GM18861 (cell line): ENCODE measurements around the gene ATPAF1.

Source experiments
- ATAC-seq: cut with Tn5 transposase; IDR thresholded peaks from one replicate; pipeline ENCODE4 v1.9.1; 2021; ENCODE audit not compliant: unreplicated experiment

ATPAF1 gene

GRCh38 chr1:46594063-46594462, 74.1 kb downstream of the ATPAF1 start:
- ATAC-seq: no peak

DNA sequence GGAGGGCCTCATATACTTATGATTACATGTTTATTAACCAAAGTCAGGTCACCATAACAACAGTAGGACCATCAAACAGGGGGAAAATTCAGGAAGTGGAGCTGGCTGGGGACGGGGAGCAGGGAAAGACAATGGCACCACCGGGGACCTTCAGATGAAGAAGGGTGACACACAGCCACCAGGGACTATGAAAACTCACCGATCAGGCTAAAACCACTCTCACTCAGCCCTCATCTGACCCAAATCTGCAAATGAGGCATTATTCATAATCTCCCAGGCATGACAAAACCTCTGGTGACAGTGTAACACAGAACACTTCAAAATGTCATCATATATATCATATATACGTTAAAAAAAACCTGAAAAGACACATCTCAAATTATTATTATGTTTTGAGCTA, 75.3 kb downstream of the ATPAF1 start:
- no peak for ATAC-seq

- no peak for ATAC-seq
These were observed 78.6 kb downstream of the ATPAF1 start for GRCh38 chr1:46589529-46589928.

GRCh38 chr1:46587069-46587468, 81.1 kb downstream of the ATPAF1 start:
- no peak for ATAC-seq

DNA sequence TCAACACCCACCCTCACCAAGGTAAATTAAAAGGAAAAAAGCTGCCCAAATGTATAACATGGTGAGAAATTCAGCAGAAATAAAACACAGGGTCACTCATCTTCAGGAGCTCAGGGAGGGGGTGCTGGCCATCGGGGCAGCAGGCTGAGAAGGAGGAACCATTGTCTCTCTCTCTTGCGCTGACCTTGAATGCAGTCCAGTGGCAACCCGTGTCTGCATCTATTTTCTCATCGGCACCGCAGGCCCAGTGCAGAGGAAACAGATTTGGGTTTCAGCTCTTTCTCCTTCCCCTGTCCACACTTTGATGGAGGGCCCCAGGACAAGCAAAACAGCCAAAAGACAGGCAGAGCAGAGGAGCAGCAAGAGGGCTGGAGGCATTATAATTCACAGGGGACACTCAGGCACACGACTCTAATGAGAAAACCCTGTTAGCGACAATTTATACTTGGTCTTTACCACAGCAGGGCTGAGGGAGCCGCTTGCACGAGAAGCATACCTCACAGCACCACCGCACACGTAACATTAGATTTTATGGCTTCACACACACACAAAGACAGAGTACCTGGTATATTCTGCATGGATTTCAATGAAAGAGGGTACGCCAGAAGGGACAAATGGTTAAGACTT, 82.7 kb downstream of the ATPAF1 start:
- ATAC-seq: no peak

GRCh38 chr1:46583494-46583893, 84.7 kb downstream of the ATPAF1 start:
- ATAC-seq: no peak

DNA sequence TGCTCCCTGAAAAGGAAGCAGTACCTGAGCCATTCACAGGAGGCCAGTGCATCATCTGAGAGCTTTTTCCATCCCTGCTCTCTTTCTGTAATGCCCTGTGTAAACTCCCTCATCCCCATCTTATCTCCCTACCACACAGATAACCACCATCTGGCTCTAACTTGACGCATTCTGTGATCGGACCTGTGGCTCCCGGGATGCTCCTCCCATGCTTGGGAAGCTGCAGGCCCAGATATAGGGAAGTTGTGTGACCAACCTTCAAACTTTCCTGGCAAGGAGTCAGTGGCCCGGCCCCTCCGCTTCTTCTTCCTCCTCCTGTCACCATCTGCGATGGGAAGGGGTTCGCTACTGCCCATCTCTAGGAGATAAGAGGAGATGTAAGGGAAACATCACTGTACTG, 85.2 kb downstream of the ATPAF1 start:
- ATAC-seq: no peak
